WTC11 (cell line): Measurements from ENCODE around the gene SMARCD1.

ENCODE experiments used
- CREM ChIP-seq: sonication (generic); formaldehyde crosslinking; IDR thresholded peaks from 2 replicates; pipeline ENCODE4 v1.8.1; 2022; ENCODE audit warnings: mild to moderate bottlenecking, missing genetic modification reagents, moderate library complexity
- CTCF ChIP-seq: fragments of 200-600 bp; IDR thresholded peaks from 2 replicates; pipeline ENCODE4 v1.8.0; 2022; ENCODE audit warnings: antibody characterized with exemption
- E2F4 ChIP-seq: sonication (generic); formaldehyde crosslinking; IDR thresholded peaks from 2 replicates; pipeline ENCODE4 v1.8.1; 2022; ENCODE audit warnings: low read depth, mild to moderate bottlenecking, moderate library complexity, missing genetic modification reagents, borderline replicate concordance
- TEAD1 ChIP-seq: sonication (generic); formaldehyde crosslinking; IDR thresholded peaks from 2 replicates; pipeline ENCODE4 v1.8.0; 2022; ENCODE audit warnings: mild to moderate bottlenecking, missing genetic modification reagents
- TP53 ChIP-seq: sonication (generic); formaldehyde crosslinking; IDR thresholded peaks from 2 replicates; pipeline ENCODE4 v1.8.1; 2023; ENCODE audit warnings: mild to moderate bottlenecking, missing genetic modification reagents
- USF2 ChIP-seq: sonication (generic); formaldehyde crosslinking; IDR thresholded peaks from 2 replicates; pipeline ENCODE4 v1.8.1; 2023; ENCODE audit warnings: mild to moderate bottlenecking, missing genetic modification reagents, moderate library complexity
- TF ChIP-seq, protein P1 (sequence below): sonication (generic); formaldehyde crosslinking; IDR thresholded peaks from 2 replicates; pipeline ENCODE4 v1.8.0; 2022; ENCODE audit warnings: mild to moderate bottlenecking, missing genetic modification reagents

GRCh38 chr12:50147281-50147680 is 62.1 kb downstream of the SMARCD1 start:
- TF ChIP-seq CTCF: no peak
- TF ChIP-seq, protein P1, sequence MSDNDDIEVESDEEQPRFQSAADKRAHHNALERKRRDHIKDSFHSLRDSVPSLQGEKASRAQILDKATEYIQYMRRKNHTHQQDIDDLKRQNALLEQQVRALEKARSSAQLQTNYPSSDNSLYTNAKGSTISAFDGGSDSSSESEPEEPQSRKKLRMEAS: no peak
- TF ChIP-seq TP53 (CRISPR knock-in tag): no peak
- TF ChIP-seq CREM (CRISPR knock-in tag): no peak
- TF ChIP-seq USF2 (CRISPR knock-in tag): no peak
- TF ChIP-seq TEAD1 (CRISPR knock-in tag): no peak
- TF ChIP-seq E2F4 (CRISPR knock-in tag): no peak
